K562 (cell line): ENCODE measurements around the gene CDIPT. TPM values are rescaled to one million over a fixed set of nuclear protein-coding genes. Genes with fewer than 3 reads are reported as not detected.

Source experiments
- CBX1 ChIP-seq: sonication (generic); IDR thresholded peaks from 2 replicates; pipeline ENCODE4 v1.6.1; 2016; ENCODE audit warnings: antibody characterized with exemption, low read depth, mild to moderate bottlenecking
- CHD7 ChIP-seq: fragments of 200-600 bp; sonication (generic); IDR thresholded peaks from one replicate; pipeline ENCODE4 v1.6.1; 2012; ENCODE audit warnings: mild to moderate bottlenecking, low read depth, low read length, inconsistent platforms
- HDAC2 ChIP-seq: fragments of 450-650 bp; IDR thresholded peaks from 2 replicates; pipeline ENCODE4 v1.6.1; 2016; ENCODE audit warnings: mild to moderate bottlenecking
- IFI16 ChIP-seq: fragments of 250-450 bp; sonication (Bioruptor Pico); IDR thresholded peaks from 2 replicates; pipeline ENCODE4 v2.1.2; 2022; ENCODE audit warnings: mild to moderate bottlenecking, inconsistent platforms
- LCOR ChIP-seq: sonication (generic); formaldehyde crosslinking; IDR thresholded peaks from 2 replicates; pipeline ENCODE4 v1.8.0; 2022; ENCODE audit warnings: mild to moderate bottlenecking, missing genetic modification reagents
- POLR2G ChIP-seq: fragments of 200-400 bp; formaldehyde crosslinking; IDR thresholded peaks from 2 replicates; pipeline ENCODE4 v1.6.1; 2017; ENCODE audit warnings: low read depth, mild to moderate bottlenecking, antibody characterized with exemption, low read length, moderate library complexity
- PRPF4 ChIP-seq: fragments of 200-400 bp; formaldehyde crosslinking; IDR thresholded peaks from one replicate; pipeline ENCODE4 v1.6.1; 2017; ENCODE audit warnings: low read length, low read depth, mild to moderate bottlenecking; ENCODE audit not compliant: insufficient read depth, poor library complexity, severe bottlenecking
- RCOR1 ChIP-seq, 2 experiments: IDR thresholded peaks; 2 replicates each; pipeline ENCODE4 v1.6.1; 2012; ENCODE audit warnings: low read depth in 2 of 2, low read length in 2 of 2, borderline replicate concordance in 1 of 2, improper control_type of control experiment in 1 of 2
- SMARCB1 ChIP-seq: IDR thresholded peaks from 2 replicates; pipeline ENCODE4 v1.6.1; 2011; ENCODE audit warnings: improper control_type of control experiment, low read depth; ENCODE audit not compliant: insufficient read length
- TAF15 ChIP-seq: fragments of 200-400 bp; formaldehyde crosslinking; IDR thresholded peaks from 2 replicates; pipeline ENCODE4 v1.6.1; 2017; ENCODE audit warnings: mild to moderate bottlenecking, low read depth, low read length, moderate library complexity
- ZNF212 ChIP-seq: fragments of 450-650 bp; formaldehyde crosslinking; IDR thresholded peaks from 2 replicates; pipeline ENCODE4 v1.4.0; 2020; ENCODE audit warnings: mild to moderate bottlenecking
- ZNF699 ChIP-seq: fragments of 250-450 bp; sonication (Bioruptor Pico); IDR thresholded peaks from 2 replicates; pipeline ENCODE4 v1.8.0; 2021; ENCODE audit warnings: mild to moderate bottlenecking, moderate library complexity; ENCODE audit not compliant: insufficient replicate concordance
- ZNF766 ChIP-seq: fragments of 200-800 bp; sonication (Bioruptor generic); conservative IDR thresholded peaks from 2 replicates; pipeline ENCODE4 v1.6.1; 2016; ENCODE audit warnings: missing genetic modification characterization, missing compliant biosample characterization
- ZNF780A ChIP-seq: fragments of 250-450 bp; sonication (Bioruptor Pico); IDR thresholded peaks from 2 replicates; pipeline ENCODE4 v1.5.0; 2021; ENCODE audit warnings: mild to moderate bottlenecking
- polyA plus RNA-seq, 8 experiments: library from polyadenylated mRNA; depleted of rRNA in 4 of 8; stranded (reverse) in 5 of 8; unstranded in 3 of 8; fragments of >200 nt; fragmentation: Nextera tagmentation in 2 of 8; fragmentation: Illumina TruSeq in 1 of 8; extraction: Ambion mirVana in 2 of 8; extraction: Trizol in 1 of 8; gene quantifications; 2 replicates each; pipeline versions ENCODE4 v1.2.1 to v1.2.3, GENCODE V29; 2011 to 2014; ENCODE audit warnings: inconsistent platforms in 1 of 8, missing spikeins in 1 of 8
- total RNA-seq, 7 experiments: library from RNA; depleted of rRNA in 6 of 7; stranded (reverse); fragments of >200 nt in 6 of 7; fragmentation: Illumina TruSeq in 2 of 7; extraction: Trizol in 2 of 7; gene quantifications; 2 replicates each; pipeline versions ENCODE4 v1.2.1 to v1.2.3, GENCODE V29; 2011 to 2021; ENCODE audit warnings: low replicate concordance in 1 of 7
- TF ChIP-seq, protein P1 (sequence below): fragments of 450-650 bp; formaldehyde crosslinking; IDR thresholded peaks from 2 replicates; pipeline ENCODE4 v1.4.0; 2020; ENCODE audit warnings: mild to moderate bottlenecking, moderate library complexity

CDIPT gene
- total and polyA plus RNA-seq, 9 of the 15 experiments (the other 6 are each of a cell fraction or from before 2014, with no cell fraction given) = 1.3 to 37.0 (median 23.0) TPM

GRCh38 chr16:29811170-29811895 is 51.7 kb downstream of the CDIPT start (continued):
- 0 out of 2 replicates have a peak, but pooled peaks have one; percentile 51 for TF ChIP-seq CBX1
- TF ChIP-seq ZNF699 (CRISPR knock-in tag) = no peak
- TF ChIP-seq ZNF766 (CRISPR knock-in tag) = peak; percentile 91
- no peak for TF ChIP-seq SMARCB1
- TF ChIP-seq PRPF4 = no peak
- TF ChIP-seq ZNF780A = 0 out of 2 replicates have a peak, but pooled peaks have one; percentile 24
- TF ChIP-seq LCOR = 0 out of 2 replicates have a peak, but pooled peaks have one; percentile 14
- TF ChIP-seq POLR2G = peak; percentile 78
- TF ChIP-seq HDAC2 = no peak
- TF ChIP-seq CHD7 = no peak
- TF ChIP-seq, protein P1, sequence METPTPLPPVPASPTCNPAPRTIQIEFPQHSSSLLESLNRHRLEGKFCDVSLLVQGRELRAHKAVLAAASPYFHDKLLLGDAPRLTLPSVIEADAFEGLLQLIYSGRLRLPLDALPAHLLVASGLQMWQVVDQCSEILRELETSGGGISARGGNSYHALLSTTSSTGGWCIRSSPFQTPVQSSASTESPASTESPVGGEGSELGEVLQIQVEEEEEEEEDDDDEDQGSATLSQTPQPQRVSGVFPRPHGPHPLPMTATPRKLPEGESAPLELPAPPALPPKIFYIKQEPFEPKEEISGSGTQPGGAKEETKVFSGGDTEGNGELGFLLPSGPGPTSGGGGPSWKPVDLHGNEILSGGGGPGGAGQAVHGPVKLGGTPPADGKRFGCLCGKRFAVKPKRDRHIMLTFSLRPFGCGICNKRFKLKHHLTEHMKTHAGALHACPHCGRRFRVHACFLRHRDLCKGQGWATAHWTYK (CRISPR knock-in tag) = no peak; the same call in 1 of the 2 replicates
- no peak for TF ChIP-seq RCOR1 (IDR thresholded peaks at IDR 0.05; ENCODE audit: borderline replicate concordance in 1 of 2, low read depth in 2 of 2, low read length in 2 of 2)
- no peak for TF ChIP-seq TAF15
- TF ChIP-seq ZNF212 (CRISPR knock-in tag) = no peak
- TF ChIP-seq IFI16 (CRISPR knock-in tag) = no peak
